H9 (cell line): Measurements from ENCODE around the gene GATA1. TPM values are rescaled to one million over a fixed set of nuclear protein-coding genes. Genes with fewer than 3 reads are reported as not detected.

ENCODE experiments used
- DNase-seq: peaks from one replicate; pipeline ENCODE4 v3.0.0-alpha.2; 2017
- H2AFZ ChIP-seq: one replicate; pipeline ENCODE4 v1.6.1; 2013; ENCODE audit warnings: mild to moderate bottlenecking, low read length, control low read depth, moderate library complexity
- H2AK5ac ChIP-seq: 2 replicates; pipeline ENCODE4 v1.6.1; 2013; ENCODE audit warnings: low read length, control low read depth, mixed read lengths; ENCODE audit not compliant: insufficient read length
- H2BK120ac ChIP-seq: one replicate; pipeline ENCODE4 v1.6.1; 2013; ENCODE audit warnings: low read depth, mild to moderate bottlenecking, low read length, control low read depth, inconsistent platforms; ENCODE audit not compliant: poor library complexity, severe bottlenecking
- H2BK12ac ChIP-seq: 2 replicates; pipeline ENCODE4 v1.6.1; 2013; ENCODE audit warnings: low read length, control low read depth, mixed read lengths, low read depth; ENCODE audit not compliant: insufficient read length
- H2BK15ac ChIP-seq: 2 replicates; pipeline ENCODE4 v1.6.1; 2013; ENCODE audit warnings: low read depth, low read length, control low read depth
- H2BK20ac ChIP-seq: one replicate; pipeline ENCODE4 v1.6.1; 2013; ENCODE audit warnings: low read depth, mild to moderate bottlenecking, low read length, control low read depth, inconsistent platforms; ENCODE audit not compliant: poor library complexity, severe bottlenecking
- H2BK5ac ChIP-seq: 2 replicates; pipeline ENCODE4 v1.6.1; 2013; ENCODE audit warnings: low read length, control low read depth, mixed read lengths; ENCODE audit not compliant: insufficient read length
- H3K14ac ChIP-seq: 2 replicates; pipeline ENCODE4 v1.6.1; 2013; ENCODE audit warnings: low read length, control low read depth; ENCODE audit not compliant: insufficient read depth
- H3K18ac ChIP-seq: 2 replicates; pipeline ENCODE4 v1.6.1; 2013; ENCODE audit warnings: low read depth, mild to moderate bottlenecking, mixed read lengths, low read length, control low read depth; ENCODE audit not compliant: insufficient read length
- H3K23ac ChIP-seq: 2 replicates; pipeline ENCODE4 v1.6.1; 2013; ENCODE audit warnings: low read length, control low read depth, mixed read lengths, low read depth; ENCODE audit not compliant: insufficient read length
- H3K23me2 ChIP-seq: 2 replicates; pipeline ENCODE4 v1.6.1; 2013; ENCODE audit warnings: low read depth, mild to moderate bottlenecking, mixed read lengths, low read length, control low read depth; ENCODE audit not compliant: insufficient read length, poor library complexity, severe bottlenecking
- H3K27ac ChIP-seq: 2 replicates; pipeline ENCODE4 v1.5.1; 2013; ENCODE audit warnings: low read length, control low read depth, mixed read lengths, low read depth; ENCODE audit not compliant: insufficient read length
- H3K27me3 ChIP-seq: 2 replicates; pipeline ENCODE4 v1.6.1; 2013; ENCODE audit warnings: low read length, control low read depth, inconsistent platforms; ENCODE audit not compliant: insufficient read depth
- H3K4ac ChIP-seq: 2 replicates; pipeline ENCODE4 v1.6.1; 2013; ENCODE audit warnings: low read depth, mild to moderate bottlenecking, control low read depth, inconsistent platforms, low read length, moderate library complexity
- H3K4me1 ChIP-seq: 2 replicates; pipeline ENCODE4 v1.6.1; 2013; ENCODE audit warnings: low read length, control low read depth, inconsistent platforms; ENCODE audit not compliant: insufficient read depth
- H3K4me2 ChIP-seq: 2 replicates; pipeline ENCODE4 v1.6.1; 2013; ENCODE audit warnings: low read length, control low read depth, mixed read lengths; ENCODE audit not compliant: insufficient read length, insufficient read depth
- H3K56ac ChIP-seq: 2 replicates; pipeline ENCODE4 v1.6.1; 2013; ENCODE audit warnings: low read depth, mild to moderate bottlenecking, mixed read lengths, low read length, control low read depth; ENCODE audit not compliant: insufficient read length
- H3K79me1 ChIP-seq: 2 replicates; pipeline ENCODE4 v1.6.1; 2013; ENCODE audit warnings: low read depth, mild to moderate bottlenecking, moderate library complexity, low read length, control low read depth, inconsistent platforms; ENCODE audit not compliant: insufficient read depth, poor library complexity, severe bottlenecking
- H3K79me2 ChIP-seq: 2 replicates; pipeline ENCODE4 v1.6.1; 2013; ENCODE audit warnings: low read length, control low read depth, inconsistent platforms; ENCODE audit not compliant: insufficient read depth
- H3K9ac ChIP-seq: 2 replicates; pipeline ENCODE4 v1.6.1; 2013; ENCODE audit warnings: low read length, control low read depth, mixed read lengths; ENCODE audit not compliant: insufficient read length; ENCODE audit errors: extremely low read depth
- H3K9me3 ChIP-seq: one replicate; pipeline ENCODE4 v1.6.1; 2013; ENCODE audit warnings: low read depth, low read length, inconsistent platforms; ENCODE audit not compliant: control insufficient read depth
- H3T11ph ChIP-seq: one replicate; pipeline ENCODE4 v1.6.1; 2013; ENCODE audit warnings: mild to moderate bottlenecking, low read length, control low read depth, inconsistent platforms
- H4K20me1 ChIP-seq: one replicate; pipeline ENCODE4 v1.6.1; 2013; ENCODE audit not compliant: control insufficient read depth, insufficient read length, insufficient read depth
- H4K5ac ChIP-seq: 2 replicates; pipeline ENCODE4 v1.6.1; 2013; ENCODE audit warnings: low read depth, mild to moderate bottlenecking, mixed read lengths, low read length, control low read depth; ENCODE audit not compliant: insufficient read length
- H4K8ac ChIP-seq: replicated peaks from 2 replicates; pipeline ENCODE4 v1.6.1; 2013; ENCODE audit warnings: low read length, control low read depth, mixed read lengths, low read depth; ENCODE audit not compliant: insufficient read length
- H4K91ac ChIP-seq: 2 replicates; pipeline ENCODE4 v1.6.1; 2013; ENCODE audit warnings: low read depth, mild to moderate bottlenecking, moderate library complexity, mixed read lengths, low read length, control low read depth; ENCODE audit not compliant: insufficient read length
- H3K27ac Mint-ChIP-seq, 3 experiments: 2 replicates in 2 of 3; 3 replicates in 1 of 3; pipeline ENCODE4 v1.8.0; 2020 to 2021; ENCODE audit warnings: mixed read lengths in 3 of 3, mild to moderate bottlenecking in 1 of 3, moderate library complexity in 1 of 3
- H3K27me3 Mint-ChIP-seq: 2 replicates; pipeline ENCODE4 v1.8.0; 2021; ENCODE audit warnings: low read depth, mild to moderate bottlenecking, moderate library complexity, mixed read lengths
- H3K36me3 Mint-ChIP-seq, 3 experiments: 2 replicates in 2 of 3; 3 replicates in 1 of 3; pipeline ENCODE4 v1.8.0; 2020 to 2021; ENCODE audit warnings: low read depth in 3 of 3, mixed read lengths in 3 of 3; ENCODE audit not compliant: insufficient read depth in 1 of 3
- H3K4me1 Mint-ChIP-seq, 2 experiments: 2 replicates each; pipeline ENCODE4 v1.8.0; 2020; ENCODE audit warnings: mixed read lengths in 2 of 2
- H3K4me3 Mint-ChIP-seq, 2 experiments: 2 replicates in 1 of 2; 3 replicates in 1 of 2; pipeline ENCODE4 v1.8.0; 2020 to 2021; ENCODE audit warnings: mild to moderate bottlenecking in 2 of 2, mixed read lengths in 2 of 2, moderate library complexity in 1 of 2
- H3K9me3 Mint-ChIP-seq, 2 experiments: 2 replicates in 1 of 2; 3 replicates in 1 of 2; pipeline ENCODE4 v1.8.0; 2020; ENCODE audit warnings: mild to moderate bottlenecking in 2 of 2, mixed read lengths in 2 of 2, moderate library complexity in 1 of 2
- CTCF ChIP-seq: fragments of 200-600 bp; sonication (generic); conservative IDR thresholded peaks from 3 replicates; pipeline ENCODE4 v1.8.0; 2021; ENCODE audit warnings: antibody characterized with exemption, mild to moderate bottlenecking
- WGBS: extraction: QIAGEN DNeasy Blood & Tissue Kit; methylation state at CpG from one replicate; pipeline ENCODE4 v1.1.7; 2013; ENCODE audit warnings: missing lambda C conversion rate, low lambda C conversion rate, mixed read lengths; ENCODE audit not compliant: insufficient read length; ENCODE audit errors: extremely low coverage; 5-methylcytosine and 5-hydroxymethylcytosine counted together
- total RNA-seq: library from RNA; stranded (reverse); gene quantifications from 2 replicates; pipeline ENCODE4 v1.2.1, GENCODE V29; 2021

Gene GATA1
- total RNA-seq, 1 experiment from 2014 or later: not detected

- Histone ChIP-seq H2BK20ac (no peak overlapping the region), H3K79me1 (no peaks in the 10 kb centered on the region), H3K9me3 (peaks cover 17% of the 10 kb centered on the region), H3K4me1 (no peaks in the 10 kb centered on the region), H3K23me2 (no peaks in the 10 kb centered on the region), H4K91ac (no peak overlapping the region), H3K23ac (no peak overlapping the region), H3K79me2 (no peaks in the 10 kb centered on the region), H3K14ac (no peak overlapping the region), H2BK120ac (no peak overlapping the region), H3K27me3 (no peaks in the 10 kb centered on the region), H3K9ac (no peak overlapping the region), H3K18ac (no peak overlapping the region), H3K4me2 (no peak overlapping the region), H3K27ac (no peak overlapping the region), H2BK5ac (no peak overlapping the region), H4K8ac (no peak overlapping the region), H4K5ac (no peak overlapping the region), H2BK15ac (no peak overlapping the region), H2AFZ (no peak overlapping the region), H3T11ph (no peak overlapping the region), H4K20me1 (no peaks in the 10 kb centered on the region), H3K56ac (no peak overlapping the region), H2BK12ac (no peak overlapping the region), H3K4ac (no peak overlapping the region), H2AK5ac (no peak overlapping the region)
- no peaks in the 10 kb centered on the region for H3K4me1 Mint-ChIP-seq
- no peak for DNase-seq
- no CpG with 5 or more reads among the region's 8 CpGs for WGBS
- peaks cover 59 to 65% of the 10 kb centered on the region in 2 experiments for H3K9me3 Mint-ChIP-seq
- H3K4me3 Mint-ChIP-seq: no peak overlapping the region
- peaks cover 2% of the 10 kb centered on the region for H3K27me3 Mint-ChIP-seq
- TF ChIP-seq CTCF: no peak
- H3K27ac Mint-ChIP-seq: no peak overlapping the region
- peaks cover 0 to 7% (median 5%) of the 10 kb centered on the region in 3 experiments; a peak in 4 of 7 replicates for H3K36me3 Mint-ChIP-seq
These were observed 32.6 kb upstream of the GATA1 start for GRCh38 chrX:48753708-48754228.
